ENCODE data around the gene TRIM29.

TRIM29 gene

GRCh38 chr11:120061761-120062560 lies 76.0 kb downstream of the TRIM29 start:
- no peak for DNase-seq
